Kidney epithelial cell (primary cell): ENCODE results near the gene LARP4. TPM values are rescaled to one million over a fixed set of nuclear protein-coding genes. Genes with fewer than 3 reads are reported as not detected.

Experiments
- DNase-seq: peaks from one replicate; pipeline ENCODE4 v3.0.0-alpha.2; 2010; ENCODE audit warnings: low read depth
- H3K27me3 ChIP-seq: 2 replicates; pipeline ENCODE4 v1.6.0; 2011; ENCODE audit warnings: low read length; ENCODE audit not compliant: control insufficient read depth, insufficient read depth
- H3K36me3 ChIP-seq: 2 replicates; pipeline ENCODE4 v1.5.1; 2011; ENCODE audit warnings: low read length; ENCODE audit not compliant: control insufficient read depth, insufficient read depth
- H3K4me3 ChIP-seq: 2 replicates; pipeline ENCODE4 v1.5.1; 2011; ENCODE audit warnings: low read depth, mild to moderate bottlenecking, control low read depth, low read length
- CTCF ChIP-seq: IDR thresholded peaks from 2 replicates; pipeline ENCODE4 v1.5.1; 2011; ENCODE audit warnings: mild to moderate bottlenecking, moderate library complexity, low read length, control low read depth, inconsistent platforms; ENCODE audit not compliant: insufficient read depth, poor library complexity, severe bottlenecking
- total RNA-seq: library from RNA; depleted of rRNA; stranded (reverse); fragments of >200 nt; gene quantifications from 2 replicates; pipeline ENCODE4 v1.2.3, GENCODE V29; 2015

Gene LARP4
- total RNA-seq, 1 donor from 2014 or later = 23.5 TPM

DNA sequence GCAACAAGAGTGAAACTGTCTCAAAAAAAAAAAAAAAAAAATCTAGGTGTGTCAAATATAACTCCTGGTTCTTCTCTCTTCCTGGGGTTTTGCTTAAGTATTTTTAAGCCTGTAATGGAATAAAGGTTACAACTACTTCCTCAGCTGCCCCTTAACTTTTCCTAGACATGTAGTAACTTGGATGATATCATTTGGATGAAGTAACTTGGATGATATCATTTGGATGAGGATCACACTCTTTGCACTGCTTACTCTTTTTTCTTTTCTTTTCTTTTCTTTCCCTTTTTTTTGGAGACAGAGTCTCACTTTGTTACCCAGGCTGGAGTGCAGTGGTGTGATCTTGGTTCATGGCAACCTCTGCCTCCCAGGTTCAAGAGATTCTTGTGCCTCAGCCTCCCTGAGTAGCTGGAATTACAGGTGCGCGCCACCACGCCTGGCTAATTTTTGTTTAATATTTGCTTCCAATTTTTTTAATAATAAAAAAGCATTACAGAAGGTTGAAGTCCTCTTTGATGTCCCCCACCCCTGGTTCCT lies 3.5 kb upstream of the LARP4 start:
- no peaks in the 10 kb centered on the region for H3K27me3 ChIP-seq
- no peak for DNase-seq
- no peak for TF ChIP-seq CTCF

GRCh38 chr12:50398931-50399330 lies 1.8 kb upstream of the LARP4 start:
- no peak overlapping the region for H3K4me3 ChIP-seq
- no peaks in the 10 kb centered on the region for H3K36me3 ChIP-seq
- H3K27me3 ChIP-seq = no peaks in the 10 kb centered on the region
- TF ChIP-seq CTCF = no peak
- DNase-seq = no peak

More for the DNA sequence above, 3.5 kb upstream of the LARP4 start:
- Histone ChIP-seq H3K36me3 (no peaks in the 10 kb centered on the region), H3K4me3 (no peak overlapping the region)

DNA sequence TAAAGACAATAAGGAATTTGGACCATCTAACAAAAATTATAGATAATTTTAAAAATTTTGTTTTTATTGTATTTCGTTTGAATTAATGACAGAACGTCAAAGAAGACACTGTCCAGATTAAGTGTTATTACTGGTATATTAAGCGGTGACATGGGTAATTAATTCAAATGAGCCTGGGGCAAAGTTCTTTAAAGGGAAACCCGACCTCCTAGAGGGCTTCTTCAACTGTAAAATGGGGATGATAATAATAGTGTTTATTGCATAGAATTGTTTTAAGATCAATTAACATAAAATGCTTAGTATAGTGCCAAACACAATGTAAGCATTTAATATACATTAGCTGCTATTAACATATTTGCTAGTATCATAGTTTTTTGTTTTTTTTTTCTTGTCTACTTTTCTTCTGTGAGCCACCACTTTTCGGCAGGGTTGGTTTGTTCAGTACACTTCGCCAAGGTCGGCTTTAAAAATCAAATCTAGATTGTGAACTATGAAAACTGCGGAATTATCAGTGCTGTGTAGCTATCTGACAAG lies 514 bp upstream of the LARP4 start:
- TF ChIP-seq CTCF = no peak
- H3K4me3 ChIP-seq = peak overlapping the region; percentile 89
- H3K27me3 ChIP-seq = no peaks in the 10 kb centered on the region
- no peak for DNase-seq
- no peaks in the 10 kb centered on the region for H3K36me3 ChIP-seq

DNA sequence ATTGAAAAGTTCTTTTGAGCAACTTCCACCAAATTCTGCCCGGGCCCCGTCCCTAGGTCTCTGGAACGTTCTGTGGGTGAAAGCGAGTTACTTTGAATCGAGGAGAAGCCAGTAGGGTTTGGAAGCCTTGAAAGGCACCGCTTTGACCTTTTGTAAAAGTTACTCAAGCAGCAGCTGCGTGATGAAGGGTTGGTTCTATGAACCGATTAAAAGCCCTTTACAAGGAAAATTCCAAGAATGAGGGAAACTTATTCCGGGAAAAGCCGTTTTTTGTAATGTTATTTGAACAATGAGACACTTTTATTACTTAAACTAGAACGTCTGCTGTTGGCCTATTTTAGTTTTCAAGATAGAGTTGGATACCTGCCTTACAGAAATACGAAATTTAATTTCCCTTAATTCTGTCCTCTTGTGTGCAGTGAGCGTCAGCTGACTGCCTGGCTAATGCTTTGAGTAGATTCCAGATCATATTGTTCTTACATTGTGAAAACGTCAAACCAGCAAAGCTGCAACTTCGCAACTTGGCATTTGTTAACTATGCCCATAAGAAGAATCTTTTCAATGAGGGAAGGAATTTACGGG lies 906 bp downstream of the LARP4 start:
- Histone ChIP-seq H3K4me3 (peak overlapping the region; percentile 89), H3K27me3 (no peaks in the 10 kb centered on the region), H3K36me3 (no peaks in the 10 kb centered on the region)
- no peak for TF ChIP-seq CTCF
- no peak for DNase-seq

DNA sequence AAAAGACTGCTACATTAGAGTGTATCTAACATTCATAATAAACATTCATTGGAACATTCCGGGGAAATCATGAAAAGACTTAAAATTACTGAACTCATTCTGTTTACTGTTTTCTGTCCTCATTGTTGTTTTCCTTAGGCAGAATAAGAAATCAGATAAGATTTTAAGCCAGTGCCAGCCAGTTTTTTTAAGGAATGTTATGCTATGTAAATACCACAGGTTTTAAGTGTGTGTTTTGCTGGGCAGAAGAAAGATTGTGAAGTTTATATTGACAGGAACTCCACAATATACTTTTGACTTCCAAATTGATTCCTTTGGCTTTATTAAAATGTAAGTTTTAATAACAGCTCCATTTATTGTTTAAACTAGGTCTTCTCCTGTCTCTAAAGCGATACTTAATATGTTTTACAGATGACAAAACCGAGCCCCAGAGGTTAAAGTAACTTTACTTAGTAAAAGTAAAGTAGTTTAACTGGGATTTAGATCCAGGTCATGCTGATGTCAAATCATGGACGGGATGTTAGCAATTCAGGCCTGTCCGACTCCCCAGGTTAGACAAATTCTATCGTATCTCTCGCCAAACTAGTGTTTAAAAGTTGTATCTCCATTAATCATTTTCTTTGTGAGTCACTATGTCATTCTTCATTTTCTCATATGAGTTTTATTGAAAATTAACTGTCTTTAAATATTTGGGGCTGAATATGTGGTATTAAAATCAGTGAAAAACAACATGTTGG lies 1.7 kb downstream of the LARP4 start:
- TF ChIP-seq CTCF = no peak
- H3K4me3 ChIP-seq = peak overlapping the region; percentile 89
- DNase-seq = no peak
- H3K27me3 ChIP-seq = no peaks in the 10 kb centered on the region
- no peaks in the 10 kb centered on the region for H3K36me3 ChIP-seq
